ENCODE results near the gene DNAH3. TPM values are rescaled to one million over a fixed set of nuclear protein-coding genes. Genes with fewer than 3 reads are reported as not detected.

Gene DNAH3
- total RNA-seq, 1 experiment from 2014 or later = 0.57 TPM

DNA sequence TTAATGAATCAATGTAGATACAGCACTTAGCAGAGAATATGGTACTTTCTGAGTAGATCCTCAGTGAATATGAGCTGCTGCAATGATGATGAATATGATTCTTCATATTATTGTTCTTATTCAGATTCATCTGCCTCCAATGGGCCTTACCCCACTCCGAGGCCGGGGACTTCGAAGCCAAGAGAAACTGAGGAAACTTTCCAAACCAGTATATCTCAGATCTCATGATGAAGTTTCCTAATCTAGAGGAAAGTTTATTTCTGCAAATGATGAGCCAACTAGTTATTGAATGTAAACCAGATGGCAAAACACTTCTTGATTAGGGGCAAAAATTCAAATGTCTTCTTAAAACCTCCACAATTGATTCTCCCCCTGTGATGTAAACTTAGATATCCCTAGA, 226.8 kb downstream of the DNAH3 start:
- TF ChIP-seq JAZF1 (CRISPR knock-in tag; IDR thresholded peaks at IDR 0.05) = no peak
- TF ChIP-seq, protein P1, sequence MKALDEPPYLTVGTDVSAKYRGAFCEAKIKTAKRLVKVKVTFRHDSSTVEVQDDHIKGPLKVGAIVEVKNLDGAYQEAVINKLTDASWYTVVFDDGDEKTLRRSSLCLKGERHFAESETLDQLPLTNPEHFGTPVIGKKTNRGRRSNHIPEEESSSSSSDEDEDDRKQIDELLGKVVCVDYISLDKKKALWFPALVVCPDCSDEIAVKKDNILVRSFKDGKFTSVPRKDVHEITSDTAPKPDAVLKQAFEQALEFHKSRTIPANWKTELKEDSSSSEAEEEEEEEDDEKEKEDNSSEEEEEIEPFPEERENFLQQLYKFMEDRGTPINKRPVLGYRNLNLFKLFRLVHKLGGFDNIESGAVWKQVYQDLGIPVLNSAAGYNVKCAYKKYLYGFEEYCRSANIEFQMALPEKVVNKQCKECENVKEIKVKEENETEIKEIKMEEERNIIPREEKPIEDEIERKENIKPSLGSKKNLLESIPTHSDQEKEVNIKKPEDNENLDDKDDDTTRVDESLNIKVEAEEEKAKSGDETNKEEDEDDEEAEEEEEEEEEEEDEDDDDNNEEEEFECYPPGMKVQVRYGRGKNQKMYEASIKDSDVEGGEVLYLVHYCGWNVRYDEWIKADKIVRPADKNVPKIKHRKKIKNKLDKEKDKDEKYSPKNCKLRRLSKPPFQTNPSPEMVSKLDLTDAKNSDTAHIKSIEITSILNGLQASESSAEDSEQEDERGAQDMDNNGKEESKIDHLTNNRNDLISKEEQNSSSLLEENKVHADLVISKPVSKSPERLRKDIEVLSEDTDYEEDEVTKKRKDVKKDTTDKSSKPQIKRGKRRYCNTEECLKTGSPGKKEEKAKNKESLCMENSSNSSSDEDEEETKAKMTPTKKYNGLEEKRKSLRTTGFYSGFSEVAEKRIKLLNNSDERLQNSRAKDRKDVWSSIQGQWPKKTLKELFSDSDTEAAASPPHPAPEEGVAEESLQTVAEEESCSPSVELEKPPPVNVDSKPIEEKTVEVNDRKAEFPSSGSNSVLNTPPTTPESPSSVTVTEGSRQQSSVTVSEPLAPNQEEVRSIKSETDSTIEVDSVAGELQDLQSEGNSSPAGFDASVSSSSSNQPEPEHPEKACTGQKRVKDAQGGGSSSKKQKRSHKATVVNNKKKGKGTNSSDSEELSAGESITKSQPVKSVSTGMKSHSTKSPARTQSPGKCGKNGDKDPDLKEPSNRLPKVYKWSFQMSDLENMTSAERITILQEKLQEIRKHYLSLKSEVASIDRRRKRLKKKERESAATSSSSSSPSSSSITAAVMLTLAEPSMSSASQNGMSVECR (CRISPR knock-in tag; IDR thresholded peaks at IDR 0.05; ENCODE audit: borderline replicate concordance) = no peak
- no peak for TF ChIP-seq ZNF423 (CRISPR knock-in tag; IDR thresholded peaks at IDR 0.05)
- no peak for TF ChIP-seq FOXP1 (CRISPR knock-in tag; IDR thresholded peaks at IDR 0.05; ENCODE audit: borderline replicate concordance)
- TF ChIP-seq, protein P2, sequence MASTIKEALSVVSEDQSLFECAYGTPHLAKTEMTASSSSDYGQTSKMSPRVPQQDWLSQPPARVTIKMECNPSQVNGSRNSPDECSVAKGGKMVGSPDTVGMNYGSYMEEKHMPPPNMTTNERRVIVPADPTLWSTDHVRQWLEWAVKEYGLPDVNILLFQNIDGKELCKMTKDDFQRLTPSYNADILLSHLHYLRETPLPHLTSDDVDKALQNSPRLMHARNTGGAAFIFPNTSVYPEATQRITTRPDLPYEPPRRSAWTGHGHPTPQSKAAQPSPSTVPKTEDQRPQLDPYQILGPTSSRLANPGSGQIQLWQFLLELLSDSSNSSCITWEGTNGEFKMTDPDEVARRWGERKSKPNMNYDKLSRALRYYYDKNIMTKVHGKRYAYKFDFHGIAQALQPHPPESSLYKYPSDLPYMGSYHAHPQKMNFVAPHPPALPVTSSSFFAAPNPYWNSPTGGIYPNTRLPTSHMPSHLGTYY (CRISPR knock-in tag; IDR thresholded peaks at IDR 0.05) = no peak
- TF ChIP-seq, protein P3, sequence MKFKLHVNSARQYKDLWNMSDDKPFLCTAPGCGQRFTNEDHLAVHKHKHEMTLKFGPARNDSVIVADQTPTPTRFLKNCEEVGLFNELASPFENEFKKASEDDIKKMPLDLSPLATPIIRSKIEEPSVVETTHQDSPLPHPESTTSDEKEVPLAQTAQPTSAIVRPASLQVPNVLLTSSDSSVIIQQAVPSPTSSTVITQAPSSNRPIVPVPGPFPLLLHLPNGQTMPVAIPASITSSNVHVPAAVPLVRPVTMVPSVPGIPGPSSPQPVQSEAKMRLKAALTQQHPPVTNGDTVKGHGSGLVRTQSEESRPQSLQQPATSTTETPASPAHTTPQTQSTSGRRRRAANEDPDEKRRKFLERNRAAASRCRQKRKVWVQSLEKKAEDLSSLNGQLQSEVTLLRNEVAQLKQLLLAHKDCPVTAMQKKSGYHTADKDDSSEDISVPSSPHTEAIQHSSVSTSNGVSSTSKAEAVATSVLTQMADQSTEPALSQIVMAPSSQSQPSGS (CRISPR knock-in tag; IDR thresholded peaks at IDR 0.05; ENCODE audit: borderline replicate concordance, low read depth) = no peak
- TF ChIP-seq, protein P4, sequence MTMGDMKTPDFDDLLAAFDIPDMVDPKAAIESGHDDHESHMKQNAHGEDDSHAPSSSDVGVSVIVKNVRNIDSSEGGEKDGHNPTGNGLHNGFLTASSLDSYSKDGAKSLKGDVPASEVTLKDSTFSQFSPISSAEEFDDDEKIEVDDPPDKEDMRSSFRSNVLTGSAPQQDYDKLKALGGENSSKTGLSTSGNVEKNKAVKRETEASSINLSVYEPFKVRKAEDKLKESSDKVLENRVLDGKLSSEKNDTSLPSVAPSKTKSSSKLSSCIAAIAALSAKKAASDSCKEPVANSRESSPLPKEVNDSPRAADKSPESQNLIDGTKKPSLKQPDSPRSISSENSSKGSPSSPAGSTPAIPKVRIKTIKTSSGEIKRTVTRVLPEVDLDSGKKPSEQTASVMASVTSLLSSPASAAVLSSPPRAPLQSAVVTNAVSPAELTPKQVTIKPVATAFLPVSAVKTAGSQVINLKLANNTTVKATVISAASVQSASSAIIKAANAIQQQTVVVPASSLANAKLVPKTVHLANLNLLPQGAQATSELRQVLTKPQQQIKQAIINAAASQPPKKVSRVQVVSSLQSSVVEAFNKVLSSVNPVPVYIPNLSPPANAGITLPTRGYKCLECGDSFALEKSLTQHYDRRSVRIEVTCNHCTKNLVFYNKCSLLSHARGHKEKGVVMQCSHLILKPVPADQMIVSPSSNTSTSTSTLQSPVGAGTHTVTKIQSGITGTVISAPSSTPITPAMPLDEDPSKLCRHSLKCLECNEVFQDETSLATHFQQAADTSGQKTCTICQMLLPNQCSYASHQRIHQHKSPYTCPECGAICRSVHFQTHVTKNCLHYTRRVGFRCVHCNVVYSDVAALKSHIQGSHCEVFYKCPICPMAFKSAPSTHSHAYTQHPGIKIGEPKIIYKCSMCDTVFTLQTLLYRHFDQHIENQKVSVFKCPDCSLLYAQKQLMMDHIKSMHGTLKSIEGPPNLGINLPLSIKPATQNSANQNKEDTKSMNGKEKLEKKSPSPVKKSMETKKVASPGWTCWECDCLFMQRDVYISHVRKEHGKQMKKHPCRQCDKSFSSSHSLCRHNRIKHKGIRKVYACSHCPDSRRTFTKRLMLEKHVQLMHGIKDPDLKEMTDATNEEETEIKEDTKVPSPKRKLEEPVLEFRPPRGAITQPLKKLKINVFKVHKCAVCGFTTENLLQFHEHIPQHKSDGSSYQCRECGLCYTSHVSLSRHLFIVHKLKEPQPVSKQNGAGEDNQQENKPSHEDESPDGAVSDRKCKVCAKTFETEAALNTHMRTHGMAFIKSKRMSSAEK (CRISPR knock-in tag; IDR thresholded peaks at IDR 0.05; ENCODE audit: borderline replicate concordance) = no peak
- TF ChIP-seq EMX1 (CRISPR knock-in tag; IDR thresholded peaks at IDR 0.05) = no peak
- no peak for TF ChIP-seq RORB (CRISPR knock-in tag; IDR thresholded peaks at IDR 0.05)
- TF ChIP-seq, protein P5, sequence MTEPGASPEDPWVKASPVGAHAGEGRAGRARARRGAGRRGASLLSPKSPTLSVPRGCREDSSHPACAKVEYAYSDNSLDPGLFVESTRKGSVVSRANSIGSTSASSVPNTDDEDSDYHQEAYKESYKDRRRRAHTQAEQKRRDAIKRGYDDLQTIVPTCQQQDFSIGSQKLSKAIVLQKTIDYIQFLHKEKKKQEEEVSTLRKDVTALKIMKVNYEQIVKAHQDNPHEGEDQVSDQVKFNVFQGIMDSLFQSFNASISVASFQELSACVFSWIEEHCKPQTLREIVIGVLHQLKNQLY (CRISPR knock-in tag; IDR thresholded peaks at IDR 0.05) = no peak
- no peak for TF ChIP-seq GTF2I (CRISPR knock-in tag; conservative IDR thresholded peaks at IDR 0.05)
- TF ChIP-seq, protein P6, sequence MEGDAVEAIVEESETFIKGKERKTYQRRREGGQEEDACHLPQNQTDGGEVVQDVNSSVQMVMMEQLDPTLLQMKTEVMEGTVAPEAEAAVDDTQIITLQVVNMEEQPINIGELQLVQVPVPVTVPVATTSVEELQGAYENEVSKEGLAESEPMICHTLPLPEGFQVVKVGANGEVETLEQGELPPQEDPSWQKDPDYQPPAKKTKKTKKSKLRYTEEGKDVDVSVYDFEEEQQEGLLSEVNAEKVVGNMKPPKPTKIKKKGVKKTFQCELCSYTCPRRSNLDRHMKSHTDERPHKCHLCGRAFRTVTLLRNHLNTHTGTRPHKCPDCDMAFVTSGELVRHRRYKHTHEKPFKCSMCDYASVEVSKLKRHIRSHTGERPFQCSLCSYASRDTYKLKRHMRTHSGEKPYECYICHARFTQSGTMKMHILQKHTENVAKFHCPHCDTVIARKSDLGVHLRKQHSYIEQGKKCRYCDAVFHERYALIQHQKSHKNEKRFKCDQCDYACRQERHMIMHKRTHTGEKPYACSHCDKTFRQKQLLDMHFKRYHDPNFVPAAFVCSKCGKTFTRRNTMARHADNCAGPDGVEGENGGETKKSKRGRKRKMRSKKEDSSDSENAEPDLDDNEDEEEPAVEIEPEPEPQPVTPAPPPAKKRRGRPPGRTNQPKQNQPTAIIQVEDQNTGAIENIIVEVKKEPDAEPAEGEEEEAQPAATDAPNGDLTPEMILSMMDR (IDR thresholded peaks at IDR 0.05) = no peak
- no peak for TF ChIP-seq ETV6 (CRISPR knock-in tag; IDR thresholded peaks at IDR 0.05)
- TF ChIP-seq, protein P7, sequence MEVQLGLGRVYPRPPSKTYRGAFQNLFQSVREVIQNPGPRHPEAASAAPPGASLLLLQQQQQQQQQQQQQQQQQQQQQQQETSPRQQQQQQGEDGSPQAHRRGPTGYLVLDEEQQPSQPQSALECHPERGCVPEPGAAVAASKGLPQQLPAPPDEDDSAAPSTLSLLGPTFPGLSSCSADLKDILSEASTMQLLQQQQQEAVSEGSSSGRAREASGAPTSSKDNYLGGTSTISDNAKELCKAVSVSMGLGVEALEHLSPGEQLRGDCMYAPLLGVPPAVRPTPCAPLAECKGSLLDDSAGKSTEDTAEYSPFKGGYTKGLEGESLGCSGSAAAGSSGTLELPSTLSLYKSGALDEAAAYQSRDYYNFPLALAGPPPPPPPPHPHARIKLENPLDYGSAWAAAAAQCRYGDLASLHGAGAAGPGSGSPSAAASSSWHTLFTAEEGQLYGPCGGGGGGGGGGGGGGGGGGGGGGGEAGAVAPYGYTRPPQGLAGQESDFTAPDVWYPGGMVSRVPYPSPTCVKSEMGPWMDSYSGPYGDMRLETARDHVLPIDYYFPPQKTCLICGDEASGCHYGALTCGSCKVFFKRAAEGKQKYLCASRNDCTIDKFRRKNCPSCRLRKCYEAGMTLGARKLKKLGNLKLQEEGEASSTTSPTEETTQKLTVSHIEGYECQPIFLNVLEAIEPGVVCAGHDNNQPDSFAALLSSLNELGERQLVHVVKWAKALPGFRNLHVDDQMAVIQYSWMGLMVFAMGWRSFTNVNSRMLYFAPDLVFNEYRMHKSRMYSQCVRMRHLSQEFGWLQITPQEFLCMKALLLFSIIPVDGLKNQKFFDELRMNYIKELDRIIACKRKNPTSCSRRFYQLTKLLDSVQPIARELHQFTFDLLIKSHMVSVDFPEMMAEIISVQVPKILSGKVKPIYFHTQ (CRISPR knock-in tag; IDR thresholded peaks at IDR 0.05) = no peak
- no peak for TF ChIP-seq FOXJ3 (CRISPR knock-in tag; IDR thresholded peaks at IDR 0.05; ENCODE audit: borderline replicate concordance)
- TF ChIP-seq, protein P8, sequence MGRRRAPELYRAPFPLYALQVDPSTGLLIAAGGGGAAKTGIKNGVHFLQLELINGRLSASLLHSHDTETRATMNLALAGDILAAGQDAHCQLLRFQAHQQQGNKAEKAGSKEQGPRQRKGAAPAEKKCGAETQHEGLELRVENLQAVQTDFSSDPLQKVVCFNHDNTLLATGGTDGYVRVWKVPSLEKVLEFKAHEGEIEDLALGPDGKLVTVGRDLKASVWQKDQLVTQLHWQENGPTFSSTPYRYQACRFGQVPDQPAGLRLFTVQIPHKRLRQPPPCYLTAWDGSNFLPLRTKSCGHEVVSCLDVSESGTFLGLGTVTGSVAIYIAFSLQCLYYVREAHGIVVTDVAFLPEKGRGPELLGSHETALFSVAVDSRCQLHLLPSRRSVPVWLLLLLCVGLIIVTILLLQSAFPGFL (CRISPR knock-in tag; IDR thresholded peaks at IDR 0.05; ENCODE audit: borderline replicate concordance) = no peak
- TF ChIP-seq TEAD4 (CRISPR knock-in tag; IDR thresholded peaks at IDR 0.05) = no peak
- TF ChIP-seq ZBTB21 (CRISPR knock-in tag; IDR thresholded peaks at IDR 0.05; ENCODE audit: borderline replicate concordance) = no peak
- no peak for TF ChIP-seq ZNF416 (CRISPR knock-in tag; IDR thresholded peaks at IDR 0.05)
- no peak for TF ChIP-seq ESRRA (CRISPR knock-in tag; IDR thresholded peaks at IDR 0.05; ENCODE audit: borderline replicate concordance)
- ATAC-seq = no peak
- H3K4me1 Mint-ChIP-seq = peaks cover 5% of the 10 kb centered on the region
- no peak overlapping the region for H3K27ac Mint-ChIP-seq
- no peaks in the 10 kb centered on the region for H3K36me3 Mint-ChIP-seq
- ChIA-PET CTCF (no interaction called here), POLR2A (no interaction called here)
- DNase-seq (ENCODE audit: low spot score) = no peak
- no peaks in the 10 kb centered on the region for H3K27me3 Mint-ChIP-seq (ENCODE audit: low read depth)
- no peaks in the 10 kb centered on the region for H3K9me3 Mint-ChIP-seq
- H3K4me3 Mint-ChIP-seq = no peak overlapping the region
